IMR-90 (cell line): Measurements from ENCODE around the gene ARHGAP28. TPM values are rescaled to one million over a fixed set of nuclear protein-coding genes. Genes with fewer than 3 reads are reported as not detected.

Source experiments
- ATAC-seq: fragments of 200-7000 bp; cut with Tn5 transposase; 2 replicates; pipeline ENCODE4 v1.9.1; 2020; ENCODE audit warnings: low read depth, mild to moderate bottlenecking, moderate library complexity
- BruUV-seq: library from RNA; stranded (reverse); fragments of 400-500 nt; replicated peaks from 2 replicates; lab custom pipeline; 2021; lab: Mats Ljungman, UMichigan
- CTCF ChIA-PET: fragments of 300-600 bp; formaldehyde crosslinking; extraction: SDS; loops from one replicate; lab custom pipeline; 2021; ENCODE audit warnings: antibody characterized with exemption; lab: Yijun Ruan, JAX
- POLR2A ChIA-PET: fragments of 300-600 bp; sonication (Branson Sonifier 250); formaldehyde crosslinking; loops from one replicate; lab custom pipeline; 2022; ENCODE audit warnings: antibody characterized with exemption; ENCODE audit not compliant: unreplicated experiment; lab: Charles Lee
- DNase-seq: peaks from one replicate; pipeline ENCODE4 v3.0.0; 2013
- H2AFZ ChIP-seq: replicated peaks from 2 replicates; pipeline ENCODE3; 2013; ENCODE audit warnings: low read length, mild to moderate bottlenecking; ENCODE audit not compliant: poor library complexity
- H2AK5ac ChIP-seq: 2 replicates; pipeline ENCODE4 v1.6.1; 2013; ENCODE audit warnings: low read depth, low read length, inconsistent platforms
- H2AK9ac ChIP-seq: replicated peaks from 2 replicates; pipeline ENCODE3; 2013; ENCODE audit warnings: mild to moderate bottlenecking, low read depth, low read length, moderate library complexity; ENCODE audit not compliant: poor library complexity
- H2BK120ac ChIP-seq: 2 replicates; pipeline ENCODE4 v1.6.1; 2013; ENCODE audit warnings: low read depth, low read length, inconsistent platforms
- H2BK15ac ChIP-seq: 3 replicates; pipeline ENCODE4 v1.6.1; 2013; ENCODE audit warnings: low read depth, low read length, inconsistent platforms
- H2BK20ac ChIP-seq: 2 replicates; pipeline ENCODE4 v1.6.1; 2013; ENCODE audit warnings: low read depth, mild to moderate bottlenecking, inconsistent platforms, low read length, moderate library complexity
- H2BK5ac ChIP-seq: 2 replicates; pipeline ENCODE4 v1.6.1; 2013; ENCODE audit warnings: mild to moderate bottlenecking, low read depth, low read length, inconsistent platforms; ENCODE audit not compliant: poor library complexity, severe bottlenecking
- H3K14ac ChIP-seq: replicated peaks from 2 replicates; pipeline ENCODE4 v1.6.1; 2013; ENCODE audit warnings: low read depth, low read length, inconsistent platforms
- H3K18ac ChIP-seq: 2 replicates; pipeline ENCODE4 v1.6.1; 2013; ENCODE audit warnings: low read depth, low read length, control low read depth
- H3K23ac ChIP-seq: 2 replicates; pipeline ENCODE4 v1.6.1; 2013; ENCODE audit warnings: low read depth, low read length, inconsistent platforms
- H3K27ac ChIP-seq: 2 replicates; pipeline ENCODE4 v1.5.1; 2013; ENCODE audit warnings: mild to moderate bottlenecking, control low read depth, low read length; ENCODE audit not compliant: insufficient read depth
- H3K27me3 ChIP-seq: 2 replicates; pipeline ENCODE4 v1.6.1; 2013; ENCODE audit warnings: low read length; ENCODE audit not compliant: control insufficient read depth, insufficient read depth
- H3K36me3 ChIP-seq: 2 replicates; pipeline ENCODE4 v1.6.1; 2013; ENCODE audit warnings: low read length, mixed read lengths; ENCODE audit not compliant: control insufficient read depth, insufficient read depth
- H3K4ac ChIP-seq: 2 replicates; pipeline ENCODE4 v1.6.1; 2013; ENCODE audit warnings: low read depth, low read length, inconsistent platforms
- H3K4me1 ChIP-seq: 2 replicates; pipeline ENCODE4 v1.6.1; 2013; ENCODE audit warnings: low read length, mixed read lengths; ENCODE audit not compliant: control insufficient read depth, insufficient read depth
- H3K4me2 ChIP-seq: 2 replicates; pipeline ENCODE4 v1.6.1; 2013; ENCODE audit warnings: low read depth, mild to moderate bottlenecking, control low read depth, low read length, moderate library complexity
- H3K4me3 ChIP-seq: 2 replicates; pipeline ENCODE4 v1.5.1; 2013; ENCODE audit warnings: low read depth, mild to moderate bottlenecking, control low read depth, low read length, moderate library complexity; ENCODE audit not compliant: insufficient read depth
- H3K56ac ChIP-seq: 2 replicates; pipeline ENCODE4 v1.6.1; 2013; ENCODE audit warnings: low read length, inconsistent platforms; ENCODE audit not compliant: insufficient read depth; ENCODE audit errors: extremely low read depth
- H3K79me1 ChIP-seq, 2 experiments: 2 replicates each; pipeline ENCODE4 v1.6.1; 2013; ENCODE audit warnings: low read length in 2 of 2, inconsistent platforms in 1 of 2, low read depth in 1 of 2
- H3K9ac ChIP-seq: 2 replicates; pipeline ENCODE4 v1.6.1; 2013; ENCODE audit warnings: low read depth, low read length, control low read depth
- H3K9me1 ChIP-seq: 2 replicates; pipeline ENCODE4 v1.6.1; 2013; ENCODE audit warnings: low read length, inconsistent platforms; ENCODE audit not compliant: insufficient read depth
- H3K9me3 ChIP-seq: 2 replicates; pipeline ENCODE4 v1.6.1; 2013; ENCODE audit warnings: low read length; ENCODE audit not compliant: control insufficient read depth, insufficient read depth
- H4K20me1 ChIP-seq: 2 replicates; pipeline ENCODE4 v1.6.1; 2013; ENCODE audit warnings: low read length, inconsistent platforms; ENCODE audit not compliant: insufficient read depth
- H4K5ac ChIP-seq: 2 replicates; pipeline ENCODE4 v1.6.1; 2013; ENCODE audit warnings: mild to moderate bottlenecking, low read depth, low read length, control low read depth
- H4K8ac ChIP-seq, 2 experiments: 2 replicates each; pipeline ENCODE4 v1.6.1; 2013; ENCODE audit warnings: low read depth in 2 of 2, low read length in 2 of 2, control low read depth in 1 of 2, inconsistent platforms in 1 of 2
- H4K91ac ChIP-seq: 2 replicates; pipeline ENCODE4 v1.6.1; 2013; ENCODE audit warnings: low read depth, low read length, inconsistent platforms; ENCODE audit not compliant: insufficient read depth
- BHLHE40 ChIP-seq: fragments of 150-350 bp; IDR thresholded peaks from 2 replicates; pipeline ENCODE4 v1.6.1; 2016; ENCODE audit warnings: mild to moderate bottlenecking, low read depth, low read length
- CEBPB ChIP-seq: IDR thresholded peaks from 2 replicates; pipeline ENCODE4 v1.6.1; 2012; ENCODE audit warnings: low read depth, low read length, improper control_type of control experiment
- CTCF ChIP-seq: conservative IDR thresholded peaks from 2 replicates; pipeline ENCODE4 v1.5.1; 2012; ENCODE audit warnings: mild to moderate bottlenecking, low read depth, low read length, improper control_type of control experiment
- ELK1 ChIP-seq: fragments of 150-350 bp; IDR thresholded peaks from 2 replicates; pipeline ENCODE4 v1.6.1; 2016; ENCODE audit warnings: low read depth, mild to moderate bottlenecking, low read length, moderate library complexity, borderline replicate concordance
- MAFK ChIP-seq: IDR thresholded peaks from 2 replicates; pipeline ENCODE4 v1.6.1; 2012; ENCODE audit warnings: low read depth, low read length, improper control_type of control experiment
- MXI1 ChIP-seq: IDR thresholded peaks from 2 replicates; pipeline ENCODE4 v1.6.1; 2012; ENCODE audit warnings: low read depth, mild to moderate bottlenecking, low read length, moderate library complexity, borderline replicate concordance
- POLR2A ChIP-seq: IDR thresholded peaks from 2 replicates; pipeline ENCODE4 v1.6.1; 2012; ENCODE audit warnings: mild to moderate bottlenecking, low read depth, low read length
- RAD21 ChIP-seq: IDR thresholded peaks from 2 replicates; pipeline ENCODE4 v1.6.1; 2012; ENCODE audit warnings: low read length, improper control_type of control experiment
- RFX5 ChIP-seq: IDR thresholded peaks from 2 replicates; pipeline ENCODE4 v1.8.0; 2012; ENCODE audit warnings: low read depth, mild to moderate bottlenecking, low read length, moderate library complexity
- SMC3 ChIP-seq: fragments of 150-350 bp; IDR thresholded peaks from 2 replicates; pipeline ENCODE4 v1.6.1; 2016; ENCODE audit warnings: low read depth, mild to moderate bottlenecking, antibody characterized with exemption, low read length, moderate library complexity
- USF2 ChIP-seq: fragments of 150-350 bp; IDR thresholded peaks from 2 replicates; pipeline ENCODE4 v1.6.1; 2017; ENCODE audit warnings: mild to moderate bottlenecking, antibody characterized with exemption, low read length, low read depth
- WGBS, 2 experiments: methylation state at CpG; one replicate each; pipeline versions ENCODE4 v1.1.5 to v1.1.7; 2013; ENCODE audit warnings: missing lambda C conversion rate in 2 of 2; ENCODE audit not compliant: insufficient read length in 1 of 2; ENCODE audit errors: extremely low coverage in 2 of 2; 5-methylcytosine and 5-hydroxymethylcytosine counted together
- dilution Hi-C: fragments of 300-500 bp; cut with HindIII; formaldehyde crosslinking; loops from one replicate; pipeline ENCODE4 v1.14.3; 2018; ENCODE audit warnings: low sequenced_read_pairs; ENCODE audit not compliant: unreplicated experiment
- in situ Hi-C: fragments of 300-500 bp; cut with MboI; formaldehyde crosslinking; loops from 3 replicates; pipeline ENCODE4 v1.14.3; 2019; ENCODE audit warnings: low sequenced_read_pairs, inconsistent platforms, mixed read lengths
- intact Hi-C: fragments of 100-400 bp; cut with micrococcal nuclease; formaldehyde crosslinking; loops from 2 replicates; pipeline ENCODE4 v1.10.0; 2022
- polyA plus RNA-seq, 3 experiments: library from polyadenylated mRNA; depleted of rRNA; stranded (reverse); fragments of >200 nt; gene quantifications; 2 replicates each; pipeline ENCODE4 v1.2.3, GENCODE V29; 2012; ENCODE audit warnings: low replicate concordance in 1 of 3
- total RNA-seq: library from RNA; depleted of rRNA; stranded (reverse); fragments of >200 nt; gene quantifications from 2 replicates; pipeline ENCODE4 v1.2.3, GENCODE V29; 2012

ARHGAP28 gene
- total and polyA plus RNA-seq, 2 of the 4 experiments (the other 2 are of a cell fraction): 1.8 to 3.8 TPM

- H3K4ac ChIP-seq: peak overlapping the region; percentile 64
- H4K8ac ChIP-seq: peak overlapping the region in 1 of 2 experiments; percentile 48; a peak in 1 of 4 replicates
- ATAC-seq: no peak
- H2BK15ac ChIP-seq: peak overlapping the region; percentile 60; the same call in 1 of the 3 replicates
- TF ChIP-seq RFX5 (no peak), CTCF (no peak), MXI1 (no peak), POLR2A (no peak), RAD21 (no peak), SMC3 (no peak), BHLHE40 (no peak), USF2 (no peak), ELK1 (no peak), CEBPB (no peak), MAFK (no peak)
- DNase-seq: no peak
- no peak overlapping the region for H2AFZ ChIP-seq
- BruUV-seq: no TSS peak
- H3K4me3 ChIP-seq: no peak overlapping the region
- H3K56ac ChIP-seq: no peak overlapping the region
- ChIA-PET POLR2A (no interaction called here), CTCF (interaction anchor here (0.5 to 1.4 kb wide), 3 partner anchors 8 to 95 kb away, joined by 3 read pairs; no protein-coding TSS in a partner anchor)
- peak overlapping the region; percentile 5 for H2BK120ac ChIP-seq
- H3K23ac ChIP-seq: no peak overlapping the region
- 0 out of 2 replicates have a peak, but pooled peaks cover 2% of the 10 kb centered on the region for H3K36me3 ChIP-seq
- no CpG with 5 or more reads among the region's 2 CpGs for WGBS, 2 experiments
- peaks cover 15% of the 10 kb centered on the region for H3K4me1 ChIP-seq
- peak overlapping the region; percentile 73; the same call in 1 of the 2 replicates for H3K18ac ChIP-seq
- H3K79me1 ChIP-seq: peaks cover 0 to 7% of the 10 kb centered on the region in 2 experiments; a peak in 1 of 4 replicates
- no peak overlapping the region for H3K9ac ChIP-seq
- H2AK5ac ChIP-seq: peak overlapping the region; percentile 2; the same call in 1 of the 2 replicates
- peak overlapping the region; percentile 38 for H4K91ac ChIP-seq
- dilution Hi-C loops (no loop called here), intact Hi-C loops (no loop called here), in situ Hi-C loops (no loop called here)
- H2BK5ac ChIP-seq: no peak overlapping the region
- H3K9me1 ChIP-seq: peaks cover 5% of the 10 kb centered on the region; the same call in 1 of the 2 replicates
- no peaks in the 10 kb centered on the region for H4K20me1 ChIP-seq
- no peaks in the 10 kb centered on the region for H3K9me3 ChIP-seq
- peak overlapping the region; percentile 31; the same call in 1 of the 2 replicates for H3K27ac ChIP-seq
- H2BK20ac ChIP-seq: 0 out of 2 replicates have a peak overlapping the region, but pooled peaks have one; percentile 14
- no peaks in the 10 kb centered on the region for H3K27me3 ChIP-seq
- H2AK9ac ChIP-seq: no peak overlapping the region
- H3K14ac ChIP-seq: peak overlapping the region; percentile 50; the same call in 1 of the 2 replicates
- H4K5ac ChIP-seq: peak overlapping the region; percentile 77; the same call in 1 of the 2 replicates
- no peak overlapping the region for H3K4me2 ChIP-seq
Measured at GRCh38 chr18:6773777-6774176, 44.3 kb downstream of the ARHGAP28 start.
